ENCODE results near the gene ACVR1. TPM values are rescaled to one million over a fixed set of nuclear protein-coding genes. Genes with fewer than 3 reads are reported as not detected.

Gene ACVR1
- total and polyA plus RNA-seq, 2 experiments from 2014 or later: 8.9 to 21.5 TPM

DNA sequence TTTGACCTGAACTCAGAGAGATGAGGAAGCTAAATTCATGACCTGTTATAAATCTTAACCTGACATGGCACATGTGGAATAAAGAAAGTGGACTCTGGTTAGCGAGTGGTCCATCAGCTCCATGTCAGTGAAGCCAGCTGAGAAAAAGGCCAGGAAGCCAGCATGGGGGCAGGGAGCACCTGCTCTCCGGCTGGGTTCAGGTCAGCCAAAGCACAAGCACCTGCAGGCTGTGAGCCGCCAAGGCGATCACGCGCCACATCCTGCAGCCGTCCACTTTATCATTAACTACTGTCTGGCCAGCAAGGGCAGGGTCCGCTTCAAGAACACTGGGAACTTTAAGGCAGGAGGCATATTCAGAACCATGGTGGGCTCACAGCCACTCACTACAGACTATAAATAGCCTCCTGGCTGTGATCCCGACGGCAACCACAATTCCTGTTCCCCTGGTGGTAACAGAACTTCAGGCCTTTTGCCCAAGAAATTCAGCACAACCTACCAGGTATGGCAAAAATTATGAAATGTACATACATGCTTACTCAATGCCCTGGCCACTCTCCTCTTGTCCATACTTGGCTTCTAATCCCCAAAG is 35.5 kb downstream of the ACVR1 start:
- peaks cover 74% of the 10 kb centered on the region for H3K79me2 ChIP-seq (replicated peaks; ENCODE audit: insufficient read depth)
- peaks cover 10% of the 10 kb centered on the region for H3K27me3 Mint-ChIP-seq (ENCODE audit: insufficient read depth, low read depth, poor library complexity)
- ATAC-seq: no peak
- TF ChIP-seq CREB1 (CRISPR knock-in tag; IDR thresholded peaks at IDR 0.05; ENCODE audit: low read depth): no peak
- TF ChIP-seq ZNF331 (CRISPR knock-in tag; IDR thresholded peaks at IDR 0.05; ENCODE audit: low read depth): no peak
- TF ChIP-seq, protein P1, sequence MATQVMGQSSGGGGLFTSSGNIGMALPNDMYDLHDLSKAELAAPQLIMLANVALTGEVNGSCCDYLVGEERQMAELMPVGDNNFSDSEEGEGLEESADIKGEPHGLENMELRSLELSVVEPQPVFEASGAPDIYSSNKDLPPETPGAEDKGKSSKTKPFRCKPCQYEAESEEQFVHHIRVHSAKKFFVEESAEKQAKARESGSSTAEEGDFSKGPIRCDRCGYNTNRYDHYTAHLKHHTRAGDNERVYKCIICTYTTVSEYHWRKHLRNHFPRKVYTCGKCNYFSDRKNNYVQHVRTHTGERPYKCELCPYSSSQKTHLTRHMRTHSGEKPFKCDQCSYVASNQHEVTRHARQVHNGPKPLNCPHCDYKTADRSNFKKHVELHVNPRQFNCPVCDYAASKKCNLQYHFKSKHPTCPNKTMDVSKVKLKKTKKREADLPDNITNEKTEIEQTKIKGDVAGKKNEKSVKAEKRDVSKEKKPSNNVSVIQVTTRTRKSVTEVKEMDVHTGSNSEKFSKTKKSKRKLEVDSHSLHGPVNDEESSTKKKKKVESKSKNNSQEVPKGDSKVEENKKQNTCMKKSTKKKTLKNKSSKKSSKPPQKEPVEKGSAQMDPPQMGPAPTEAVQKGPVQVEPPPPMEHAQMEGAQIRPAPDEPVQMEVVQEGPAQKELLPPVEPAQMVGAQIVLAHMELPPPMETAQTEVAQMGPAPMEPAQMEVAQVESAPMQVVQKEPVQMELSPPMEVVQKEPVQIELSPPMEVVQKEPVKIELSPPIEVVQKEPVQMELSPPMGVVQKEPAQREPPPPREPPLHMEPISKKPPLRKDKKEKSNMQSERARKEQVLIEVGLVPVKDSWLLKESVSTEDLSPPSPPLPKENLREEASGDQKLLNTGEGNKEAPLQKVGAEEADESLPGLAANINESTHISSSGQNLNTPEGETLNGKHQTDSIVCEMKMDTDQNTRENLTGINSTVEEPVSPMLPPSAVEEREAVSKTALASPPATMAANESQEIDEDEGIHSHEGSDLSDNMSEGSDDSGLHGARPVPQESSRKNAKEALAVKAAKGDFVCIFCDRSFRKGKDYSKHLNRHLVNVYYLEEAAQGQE (IDR thresholded peaks at IDR 0.05; ENCODE audit: unreplicated experiment): no peak
- TF ChIP-seq, protein P2, sequence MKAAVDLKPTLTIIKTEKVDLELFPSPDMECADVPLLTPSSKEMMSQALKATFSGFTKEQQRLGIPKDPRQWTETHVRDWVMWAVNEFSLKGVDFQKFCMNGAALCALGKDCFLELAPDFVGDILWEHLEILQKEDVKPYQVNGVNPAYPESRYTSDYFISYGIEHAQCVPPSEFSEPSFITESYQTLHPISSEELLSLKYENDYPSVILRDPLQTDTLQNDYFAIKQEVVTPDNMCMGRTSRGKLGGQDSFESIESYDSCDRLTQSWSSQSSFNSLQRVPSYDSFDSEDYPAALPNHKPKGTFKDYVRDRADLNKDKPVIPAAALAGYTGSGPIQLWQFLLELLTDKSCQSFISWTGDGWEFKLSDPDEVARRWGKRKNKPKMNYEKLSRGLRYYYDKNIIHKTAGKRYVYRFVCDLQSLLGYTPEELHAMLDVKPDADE (IDR thresholded peaks at IDR 0.05): no peak
- TF ChIP-seq EZH2phosphoT487 (IDR thresholded peaks at IDR 0.05; ENCODE audit: unreplicated experiment): no peak
- TF ChIP-seq, protein P3, sequence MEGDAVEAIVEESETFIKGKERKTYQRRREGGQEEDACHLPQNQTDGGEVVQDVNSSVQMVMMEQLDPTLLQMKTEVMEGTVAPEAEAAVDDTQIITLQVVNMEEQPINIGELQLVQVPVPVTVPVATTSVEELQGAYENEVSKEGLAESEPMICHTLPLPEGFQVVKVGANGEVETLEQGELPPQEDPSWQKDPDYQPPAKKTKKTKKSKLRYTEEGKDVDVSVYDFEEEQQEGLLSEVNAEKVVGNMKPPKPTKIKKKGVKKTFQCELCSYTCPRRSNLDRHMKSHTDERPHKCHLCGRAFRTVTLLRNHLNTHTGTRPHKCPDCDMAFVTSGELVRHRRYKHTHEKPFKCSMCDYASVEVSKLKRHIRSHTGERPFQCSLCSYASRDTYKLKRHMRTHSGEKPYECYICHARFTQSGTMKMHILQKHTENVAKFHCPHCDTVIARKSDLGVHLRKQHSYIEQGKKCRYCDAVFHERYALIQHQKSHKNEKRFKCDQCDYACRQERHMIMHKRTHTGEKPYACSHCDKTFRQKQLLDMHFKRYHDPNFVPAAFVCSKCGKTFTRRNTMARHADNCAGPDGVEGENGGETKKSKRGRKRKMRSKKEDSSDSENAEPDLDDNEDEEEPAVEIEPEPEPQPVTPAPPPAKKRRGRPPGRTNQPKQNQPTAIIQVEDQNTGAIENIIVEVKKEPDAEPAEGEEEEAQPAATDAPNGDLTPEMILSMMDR (conservative IDR thresholded peaks at IDR 0.05; ENCODE audit: low read depth in 2 of 2): no peak; a peak in 1 of 4 replicates
- TF ChIP-seq NANOG (IDR thresholded peaks at IDR 0.05; ENCODE audit: borderline replicate concordance): no peak
- TF ChIP-seq JUNB (IDR thresholded peaks at IDR 0.05; ENCODE audit: unreplicated experiment): no peak
- TF ChIP-seq EZH2 (IDR thresholded peaks at IDR 0.05; ENCODE audit: low read depth, unreplicated experiment): no peak
- TF ChIP-seq, protein P4, sequence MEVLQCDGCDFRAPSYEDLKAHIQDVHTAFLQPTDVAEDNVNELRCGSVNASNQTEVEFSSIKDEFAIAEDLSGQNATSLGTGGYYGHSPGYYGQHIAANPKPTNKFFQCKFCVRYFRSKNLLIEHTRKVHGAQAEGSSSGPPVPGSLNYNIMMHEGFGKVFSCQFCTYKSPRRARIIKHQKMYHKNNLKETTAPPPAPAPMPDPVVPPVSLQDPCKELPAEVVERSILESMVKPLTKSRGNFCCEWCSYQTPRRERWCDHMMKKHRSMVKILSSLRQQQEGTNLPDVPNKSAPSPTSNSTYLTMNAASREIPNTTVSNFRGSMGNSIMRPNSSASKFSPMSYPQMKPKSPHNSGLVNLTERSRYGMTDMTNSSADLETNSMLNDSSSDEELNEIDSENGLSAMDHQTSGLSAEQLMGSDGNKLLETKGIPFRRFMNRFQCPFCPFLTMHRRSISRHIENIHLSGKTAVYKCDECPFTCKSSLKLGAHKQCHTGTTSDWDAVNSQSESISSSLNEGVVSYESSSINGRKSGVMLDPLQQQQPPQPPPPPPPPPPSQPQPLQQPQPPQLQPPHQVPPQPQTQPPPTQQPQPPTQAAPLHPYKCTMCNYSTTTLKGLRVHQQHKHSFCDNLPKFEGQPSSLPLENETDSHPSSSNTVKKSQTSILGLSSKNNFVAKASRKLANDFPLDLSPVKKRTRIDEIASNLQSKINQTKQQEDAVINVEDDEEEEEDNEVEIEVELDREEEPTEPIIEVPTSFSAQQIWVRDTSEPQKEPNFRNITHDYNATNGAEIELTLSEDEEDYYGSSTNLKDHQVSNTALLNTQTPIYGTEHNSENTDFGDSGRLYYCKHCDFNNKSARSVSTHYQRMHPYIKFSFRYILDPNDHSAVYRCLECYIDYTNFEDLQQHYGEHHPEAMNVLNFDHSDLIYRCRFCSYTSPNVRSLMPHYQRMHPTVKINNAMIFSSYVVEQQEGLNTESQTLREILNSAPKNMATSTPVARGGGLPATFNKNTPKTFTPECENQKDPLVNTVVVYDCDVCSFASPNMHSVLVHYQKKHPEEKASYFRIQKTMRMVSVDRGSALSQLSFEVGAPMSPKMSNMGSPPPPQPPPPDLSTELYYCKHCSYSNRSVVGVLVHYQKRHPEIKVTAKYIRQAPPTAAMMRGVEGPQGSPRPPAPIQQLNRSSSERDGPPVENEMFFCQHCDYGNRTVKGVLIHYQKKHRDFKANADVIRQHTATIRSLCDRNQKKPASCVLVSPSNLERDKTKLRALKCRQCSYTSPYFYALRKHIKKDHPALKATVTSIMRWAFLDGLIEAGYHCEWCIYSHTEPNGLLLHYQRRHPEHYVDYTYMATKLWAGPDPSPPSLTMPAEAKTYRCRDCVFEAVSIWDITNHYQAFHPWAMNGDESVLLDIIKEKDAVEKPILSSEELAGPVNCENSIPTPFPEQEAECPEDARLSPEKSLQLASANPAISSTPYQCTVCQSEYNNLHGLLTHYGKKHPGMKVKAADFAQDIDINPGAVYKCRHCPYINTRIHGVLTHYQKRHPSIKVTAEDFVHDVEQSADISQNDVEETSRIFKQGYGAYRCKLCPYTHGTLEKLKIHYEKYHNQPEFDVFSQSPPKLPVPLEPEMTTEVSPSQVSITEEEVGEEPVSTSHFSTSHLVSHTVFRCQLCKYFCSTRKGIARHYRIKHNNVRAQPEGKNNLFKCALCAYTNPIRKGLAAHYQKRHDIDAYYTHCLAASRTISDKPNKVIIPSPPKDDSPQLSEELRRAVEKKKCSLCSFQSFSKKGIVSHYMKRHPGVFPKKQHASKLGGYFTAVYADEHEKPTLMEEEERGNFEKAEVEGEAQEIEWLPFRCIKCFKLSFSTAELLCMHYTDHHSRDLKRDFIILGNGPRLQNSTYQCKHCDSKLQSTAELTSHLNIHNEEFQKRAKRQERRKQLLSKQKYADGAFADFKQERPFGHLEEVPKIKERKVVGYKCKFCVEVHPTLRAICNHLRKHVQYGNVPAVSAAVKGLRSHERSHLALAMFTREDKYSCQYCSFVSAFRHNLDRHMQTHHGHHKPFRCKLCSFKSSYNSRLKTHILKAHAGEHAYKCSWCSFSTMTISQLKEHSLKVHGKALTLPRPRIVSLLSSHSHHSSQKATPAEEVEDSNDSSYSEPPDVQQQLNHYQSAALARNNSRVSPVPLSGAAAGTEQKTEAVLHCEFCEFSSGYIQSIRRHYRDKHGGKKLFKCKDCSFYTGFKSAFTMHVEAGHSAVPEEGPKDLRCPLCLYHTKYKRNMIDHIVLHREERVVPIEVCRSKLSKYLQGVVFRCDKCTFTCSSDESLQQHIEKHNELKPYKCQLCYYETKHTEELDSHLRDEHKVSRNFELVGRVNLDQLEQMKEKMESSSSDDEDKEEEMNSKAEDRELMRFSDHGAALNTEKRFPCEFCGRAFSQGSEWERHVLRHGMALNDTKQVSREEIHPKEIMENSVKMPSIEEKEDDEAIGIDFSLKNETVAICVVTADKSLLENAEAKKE (CRISPR knock-in tag; IDR thresholded peaks at IDR 0.05): no peak
- TF ChIP-seq POLR2AphosphoS5 (IDR thresholded peaks at IDR 0.05; ENCODE audit: low read depth): no peak
- no peak for TF ChIP-seq STAT1 (IDR thresholded peaks at IDR 0.05; ENCODE audit: unreplicated experiment)
- no peak for TF ChIP-seq ZNF114 (CRISPR knock-in tag; IDR thresholded peaks at IDR 0.05)
- no peaks in the 10 kb centered on the region for H3K27me3 ChIP-seq (ENCODE audit: insufficient read depth)
- 0 out of 2 replicates have a peak overlapping the region, but pooled peaks have one; percentile 33 for H3K4me2 ChIP-seq
- H3K27ac Mint-ChIP-seq: no peak overlapping the region
- no peaks in the 10 kb centered on the region for H3K36me3 Mint-ChIP-seq (ENCODE audit: low read depth)
- H4K20me1 ChIP-seq (replicated peaks; ENCODE audit: insufficient read depth): peaks cover 6% of the 10 kb centered on the region; the same call in 1 of the 2 replicates
- no peaks in the 10 kb centered on the region for H3K9me2 ChIP-seq (ENCODE audit: insufficient read depth)
- H3K4me3 Mint-ChIP-seq: no peak overlapping the region
- H3K9me3 Mint-ChIP-seq: no peaks in the 10 kb centered on the region
- no peak overlapping the region for H3K27ac ChIP-seq (ENCODE audit: low read depth)
- no peaks in the 10 kb centered on the region for H3K36me3 ChIP-seq (ENCODE audit: insufficient read depth)
- H3K4me3 ChIP-seq: no peak overlapping the region
- DNase-seq (ENCODE audit: low spot score): no peak
- no peak overlapping the region for H2AFZ ChIP-seq
- H3F3A ChIP-seq (replicated peaks; ENCODE audit: low read depth): 0 out of 2 replicates have a peak, but pooled peaks cover 3% of the 10 kb centered on the region
- peaks cover 67% of the 10 kb centered on the region for H3K4me1 Mint-ChIP-seq
- H3K4me1 ChIP-seq (ENCODE audit: insufficient read depth): peaks cover 64% of the 10 kb centered on the region

Data from GM23338 (cell line).